ENCODE measurements around the gene OLR1.
"Not testable (repeated sequence)": the region's sequence is repeated elsewhere in the genome, so short reads cannot be mapped to it uniquely, and the experiment has no call there.

Gene OLR1

GRCh38 chr12:10190558-10191388, 18.8 kb upstream of the OLR1 start:
- DNase-seq = peak; percentile 4 to 29

- DNase-seq = no peak
Measured at GRCh38 chr12:10189653-10190052, 17.7 kb upstream of the OLR1 start.

- not testable (repeated sequence) for DNase-seq
Measured at GRCh38 chr12:10186958-10187357, 15.0 kb upstream of the OLR1 start.

- DNase-seq = no peak
Measured at GRCh38 chr12:10186299-10186698, 14.4 kb upstream of the OLR1 start.

- DNase-seq = no peak
Measured at GRCh38 chr12:10184261-10184843, 12.4 kb upstream of the OLR1 start.

- DNase-seq = no peak
Measured at GRCh38 chr12:10182354-10183049, 10.6 kb upstream of the OLR1 start.

- DNase-seq = no peak
Measured at GRCh38 chr12:10179776-10180181, 7.8 kb upstream of the OLR1 start.

GRCh38 chr12:10178821-10179220, 6.9 kb upstream of the OLR1 start, which contains the start of gene TMEM52B:
TMEM52B (plus strand) TSS chr12:10179032; CDS start chr12:10179575, 543 bp downstream.
- no peak for DNase-seq

GRCh38 chr12:10175846-10176636, 4.1 kb upstream of the OLR1 start:
- no peak for DNase-seq

- DNase-seq = no peak
Measured at GRCh38 chr12:10174986-10175614, 3.2 kb upstream of the OLR1 start.

- DNase-seq = no peak
Measured at GRCh38 chr12:10170216-10170615, 1.7 kb downstream of the OLR1 start.

GRCh38 chr12:10169104-10169503, 2.8 kb downstream of the OLR1 start:
- no peak for DNase-seq

- DNase-seq = no peak
Measured at GRCh38 chr12:10167599-10167998, 4.3 kb downstream of the OLR1 start.

GRCh38 chr12:10165421-10165820, 6.5 kb downstream of the OLR1 start:
- DNase-seq = no peak

GRCh38 chr12:10163084-10163483, 8.8 kb downstream of the OLR1 start:
- no peak for DNase-seq

- peak in 1 of 2 experiments; percentile 5 for DNase-seq
Measured at GRCh38 chr12:10160617-10161385, 11.1 kb downstream of the OLR1 start.

GRCh38 chr12:10159280-10159679, 12.7 kb downstream of the OLR1 start:
- DNase-seq = no peak

GRCh38 chr12:10158406-10158805, 13.5 kb downstream of the OLR1 start:
- DNase-seq = no peak

GRCh38 chr12:10155966-10156365, 16.0 kb downstream of the OLR1 start:
- DNase-seq = no peak

- DNase-seq = no peak
Measured at GRCh38 chr12:10154145-10154496, 17.8 kb downstream of the OLR1 start.

GRCh38 chr12:10153271-10154144, 18.4 kb downstream of the OLR1 start:
- DNase-seq = peak in 1 of 2 experiments; percentile 51

All from NCI-H446 (cell line).